NCI-H1092 (cell line): Measurements from ENCODE around the gene PLCD1.
"Not testable (repeated sequence)": the region's sequence is repeated elsewhere in the genome, so short reads cannot be mapped to it uniquely, and the experiment has no call there.

Experiments used
- DNase-seq: peaks from one replicate; lab custom pipeline; 2025; lab: John Stamatoyannopoulos, UW

The PLCD1 gene

DNA sequence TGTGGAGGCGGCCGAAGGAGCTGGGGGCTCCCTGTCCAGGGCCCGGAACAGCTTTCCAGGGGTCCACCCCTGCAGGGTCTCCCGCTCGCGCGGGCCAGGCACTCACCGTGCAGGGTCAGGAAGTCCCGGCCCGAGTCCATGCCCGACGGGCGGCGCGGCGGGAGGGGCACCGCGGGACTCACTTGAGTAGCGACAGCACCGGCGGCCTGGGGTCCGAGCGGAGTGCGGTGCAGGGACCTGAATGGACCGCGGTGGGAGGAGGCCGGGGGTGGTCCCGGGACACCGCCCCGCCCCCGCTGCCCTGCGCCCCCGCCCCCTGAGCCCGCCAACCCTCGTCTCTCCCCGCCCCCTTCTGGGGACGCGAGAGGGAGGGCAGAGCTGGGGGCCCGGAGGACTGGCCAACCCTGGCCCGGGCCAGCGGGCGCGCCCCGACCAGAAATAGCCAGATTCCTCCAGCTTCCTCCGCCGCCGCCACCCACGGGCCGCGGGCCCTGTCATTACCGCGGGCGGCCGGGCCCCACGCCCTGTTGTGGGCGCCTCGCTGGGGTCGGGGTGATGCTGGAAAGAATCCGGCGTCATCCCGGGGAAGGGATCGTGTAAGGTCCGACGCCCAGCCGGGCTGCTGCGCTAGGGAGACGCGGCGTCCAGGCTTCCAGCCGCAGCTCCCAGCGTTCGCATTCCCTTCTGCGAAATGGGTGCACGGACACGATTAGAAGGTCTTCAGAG lies at the start of gene PLCD1:
PLCD1 (minus strand) TSS at position 243 of the 726 bp plus-strand sequence; CDS start at position 140, 103 bp downstream.
- no peak for DNase-seq

DNA sequence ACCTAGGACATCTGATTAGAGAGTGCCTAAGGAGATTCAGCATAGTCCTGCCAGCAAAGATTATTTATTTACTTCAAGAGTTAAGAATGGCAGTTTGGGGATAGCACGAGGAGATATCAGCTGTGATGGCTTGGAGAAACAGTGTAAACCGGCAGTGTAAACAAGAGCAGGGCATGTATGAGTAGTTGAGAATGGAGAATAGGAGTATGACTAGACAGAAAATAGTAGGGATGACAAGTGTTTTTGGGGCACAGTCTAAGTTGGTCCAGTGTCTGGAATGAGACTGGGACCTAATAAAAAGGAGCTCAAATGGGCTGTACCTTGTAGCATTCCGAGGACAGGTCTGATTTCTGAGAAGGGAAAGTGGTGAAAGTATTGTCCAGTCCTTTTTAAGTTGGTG lies 47.6 kb upstream of the PLCD1 start:
- not testable (repeated sequence) for DNase-seq

DNA sequence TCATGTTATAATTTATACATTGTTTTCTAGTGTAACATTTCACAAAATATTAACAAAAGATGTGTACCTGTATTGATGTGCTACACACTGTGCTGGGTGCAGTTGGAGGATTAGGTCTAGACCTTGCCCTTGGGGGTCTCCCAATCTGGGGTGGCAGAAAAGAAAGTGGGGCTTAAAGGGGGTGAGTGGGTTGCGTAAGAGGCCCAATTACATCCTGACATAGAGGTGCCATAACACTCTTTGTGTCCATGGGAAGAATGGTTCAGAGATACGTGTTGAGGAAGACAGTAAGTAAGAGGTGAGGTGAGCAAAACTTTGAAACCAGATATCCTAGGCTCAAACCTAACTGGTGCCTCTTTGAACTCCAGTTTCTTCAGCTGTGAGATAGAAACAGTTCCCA lies 40.6 kb upstream of the PLCD1 start:
- no peak for DNase-seq

DNA sequence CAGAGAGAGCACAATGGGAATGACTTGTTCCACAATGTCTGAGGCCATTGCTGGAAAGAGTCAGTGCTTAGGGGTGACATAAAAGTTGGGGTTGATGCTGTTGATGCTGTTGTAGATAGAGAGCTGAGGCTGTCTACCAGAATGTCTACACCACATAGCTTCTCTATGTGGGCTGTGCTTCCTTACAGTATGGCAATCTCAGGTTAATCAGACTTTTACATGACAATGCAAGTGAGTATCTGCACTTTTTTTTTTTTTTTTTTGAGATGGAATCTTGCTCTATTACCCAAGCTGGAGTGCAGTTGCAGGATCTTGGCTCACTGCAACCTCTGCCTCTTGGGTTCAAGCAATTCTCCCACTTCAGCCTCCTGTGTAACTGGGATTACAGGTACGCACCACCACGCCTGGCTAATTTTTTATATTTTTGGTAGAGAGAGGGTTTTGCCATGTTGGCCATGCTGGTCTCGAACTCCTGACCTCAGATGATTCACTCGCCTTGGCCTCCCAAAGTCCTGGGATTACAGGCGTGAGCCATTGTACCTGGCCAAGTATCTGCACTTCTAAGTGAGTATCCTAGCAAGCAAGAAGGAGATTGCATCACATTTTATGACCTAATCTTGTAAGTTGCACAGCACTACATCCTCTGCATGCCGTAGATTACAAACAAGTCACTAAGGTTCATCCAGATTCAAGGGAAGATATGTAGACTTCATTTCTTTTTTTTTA lies 38.2 kb upstream of the PLCD1 start:
- no peak for DNase-seq

DNA sequence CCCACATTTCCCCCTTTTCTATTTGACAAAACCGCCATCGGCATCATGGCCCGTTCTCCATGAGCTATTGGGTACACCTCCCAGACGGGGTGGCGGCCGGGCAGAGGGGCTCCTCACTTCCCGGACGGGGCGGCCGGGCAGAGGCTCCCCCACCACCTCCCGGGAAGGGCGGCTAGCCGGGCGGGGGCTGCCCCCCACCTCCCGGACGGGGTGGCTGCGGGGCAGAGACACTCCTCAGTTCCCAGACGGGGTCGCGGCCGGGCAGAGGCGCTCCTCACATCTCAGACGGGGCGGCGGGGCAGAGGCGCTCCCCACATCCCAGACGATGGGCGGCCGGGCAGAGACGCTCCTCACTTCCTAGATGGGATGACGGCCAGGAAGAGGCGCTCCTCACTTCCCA lies 35.0 kb upstream of the PLCD1 start:
- DNase-seq = not testable (repeated sequence)

DNA sequence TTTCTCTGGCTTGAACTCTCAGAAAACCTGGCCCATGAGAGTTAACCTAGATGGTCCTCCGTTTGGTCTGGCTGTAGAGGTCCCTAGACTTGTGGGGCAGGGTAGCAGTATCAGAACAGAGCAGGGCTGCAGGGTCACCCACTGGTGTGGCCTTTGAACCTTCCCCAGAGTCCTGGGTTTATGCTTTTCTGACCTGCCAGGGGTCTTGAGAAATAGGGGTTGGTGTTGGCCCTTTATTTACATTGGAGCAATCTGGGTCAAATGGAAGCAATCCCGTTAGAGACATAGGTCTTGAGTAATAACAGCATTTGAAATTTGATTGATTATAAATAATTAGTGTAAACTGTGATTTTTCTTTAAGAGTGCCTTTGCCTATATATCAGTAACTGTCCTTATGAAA lies 33.4 kb upstream of the PLCD1 start:
- no peak for DNase-seq

DNA sequence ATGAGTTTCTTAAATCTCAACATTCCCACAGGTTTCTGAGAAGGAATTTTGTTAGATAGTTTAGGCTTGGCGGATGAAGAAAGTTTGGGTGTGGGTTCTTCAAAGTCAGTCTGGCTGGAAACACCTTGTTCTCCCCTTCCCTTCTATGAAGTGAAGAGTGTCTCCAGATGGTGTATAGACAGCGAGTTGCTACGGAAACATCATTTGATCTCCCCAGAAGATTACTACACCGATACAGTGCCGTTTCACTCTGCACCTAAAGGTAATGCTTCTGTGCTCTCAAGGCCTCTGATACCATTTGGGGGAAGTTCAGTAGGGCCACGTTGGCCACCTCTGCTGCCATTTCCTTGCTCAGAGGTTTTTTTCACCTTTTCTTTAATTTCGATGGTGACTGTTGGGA lies 30.1 kb upstream of the PLCD1 start:
- no peak for DNase-seq

DNA sequence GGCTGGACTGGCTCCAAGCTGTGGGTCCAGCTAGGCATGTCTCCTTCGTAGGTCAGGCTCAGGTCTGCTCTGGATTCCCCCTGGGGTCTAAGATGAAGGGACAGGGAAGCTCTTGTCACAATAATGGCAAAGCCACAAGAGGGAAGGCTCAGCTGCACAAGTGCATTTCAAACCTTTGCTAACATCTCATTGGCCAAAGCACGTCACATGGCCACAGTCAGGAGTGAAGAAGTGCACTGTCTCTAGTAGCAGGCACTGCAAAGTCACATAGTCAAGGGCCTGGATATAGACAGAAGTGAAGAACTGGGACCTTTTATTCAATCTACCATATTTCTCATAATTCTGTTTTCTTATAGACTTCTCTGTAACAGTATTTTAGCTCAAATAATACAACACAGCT lies 29.7 kb upstream of the PLCD1 start:
- DNase-seq = no peak

DNA sequence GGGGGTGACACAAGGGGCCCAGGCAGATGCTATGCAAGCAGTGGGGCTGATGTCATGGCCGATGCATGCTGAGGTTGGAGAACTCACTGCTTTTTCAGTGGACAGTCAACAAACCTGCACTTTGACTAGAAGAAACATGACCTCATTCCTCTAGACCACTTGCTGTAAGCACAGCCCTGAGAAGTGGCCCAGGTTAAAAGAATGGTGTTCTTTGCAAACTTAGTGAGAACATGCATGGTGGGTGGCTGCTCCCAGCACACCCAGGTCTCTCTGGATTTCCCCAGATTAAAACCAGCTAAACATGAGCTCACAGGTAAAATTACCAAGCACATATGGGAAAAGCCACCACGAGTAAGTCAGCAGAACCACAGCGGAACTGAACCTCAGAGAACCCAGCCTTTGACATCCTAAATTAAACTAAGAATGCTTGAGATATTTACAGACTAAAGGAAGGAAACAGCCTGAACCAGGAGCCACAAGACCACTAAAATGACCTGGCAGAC lies 25.1 kb upstream of the PLCD1 start:
- no peak for DNase-seq

DNA sequence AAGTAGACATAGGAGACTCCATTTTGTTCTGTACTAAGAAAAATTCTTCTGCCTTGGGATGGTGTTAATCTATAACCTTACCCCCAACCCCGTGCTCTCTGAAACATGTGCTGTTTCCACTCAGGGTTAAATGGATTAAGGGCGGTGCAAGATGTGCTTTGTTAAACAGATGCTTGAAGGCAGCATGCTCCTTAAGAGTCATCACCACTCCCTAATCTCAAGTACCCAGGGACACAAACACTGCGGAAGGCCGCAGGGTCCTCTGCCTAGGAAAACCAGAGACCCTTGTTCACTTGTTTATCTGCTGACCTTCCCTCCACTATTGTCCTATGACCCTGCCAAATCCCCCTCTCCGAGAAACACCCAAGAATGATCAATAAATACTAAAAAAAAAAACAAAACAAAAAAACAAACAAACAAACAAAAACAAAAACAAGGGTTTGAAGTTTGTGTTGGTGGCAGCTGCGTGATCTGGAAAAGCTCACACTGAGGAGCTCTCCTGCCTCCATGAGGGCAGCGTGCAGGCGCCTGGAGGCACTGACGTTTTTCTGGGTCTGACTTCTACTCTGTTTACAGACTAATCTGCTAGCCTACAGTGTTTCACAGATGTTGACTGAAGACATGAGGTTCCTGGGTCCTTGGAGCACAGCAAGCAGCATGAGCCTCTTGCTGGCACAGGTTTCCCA lies 24.5 kb upstream of the PLCD1 start:
- not testable (repeated sequence) for DNase-seq

DNA sequence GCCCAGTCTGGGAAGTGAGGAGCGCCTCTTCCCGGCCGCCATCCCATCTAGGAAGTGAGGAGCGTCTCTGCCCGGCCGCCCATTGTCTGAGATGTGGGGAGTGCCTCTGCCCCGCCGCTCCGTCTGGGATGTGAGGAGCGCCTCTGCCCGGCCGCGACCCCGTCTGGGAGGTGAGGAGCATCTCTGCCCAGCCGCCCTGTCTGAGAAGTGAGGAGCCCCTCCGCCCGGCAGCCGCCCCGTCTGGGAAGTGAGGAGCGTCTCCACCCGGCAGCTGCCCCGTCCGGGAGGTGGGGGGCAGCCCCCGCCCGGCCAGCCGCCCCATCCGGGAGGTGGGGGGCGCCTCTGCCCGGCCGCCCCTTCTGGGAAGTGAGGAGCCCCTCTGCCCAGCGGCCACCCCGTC lies 23.8 kb upstream of the PLCD1 start:
- not testable (repeated sequence) for DNase-seq

DNA sequence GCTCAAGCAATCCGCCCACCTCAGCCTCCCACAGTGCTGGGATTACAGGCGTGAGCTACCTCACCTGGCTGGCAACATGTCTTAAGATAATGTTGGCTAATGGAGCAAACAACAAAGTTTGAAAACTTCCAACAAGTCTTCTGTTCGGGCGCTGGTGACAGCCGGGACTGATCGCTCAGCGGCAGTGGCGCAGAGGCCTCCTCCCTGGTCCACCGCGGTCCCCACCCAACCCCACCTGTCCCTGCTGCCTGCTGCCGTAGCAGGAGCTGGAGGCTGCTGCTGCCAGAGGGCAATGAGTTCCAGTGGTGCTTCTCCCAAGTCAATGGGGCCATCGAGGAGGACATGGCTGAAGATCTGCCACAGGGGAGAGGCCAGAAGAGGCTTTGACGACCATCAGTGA lies 21.7 kb upstream of the PLCD1 start:
- no peak for DNase-seq

DNA sequence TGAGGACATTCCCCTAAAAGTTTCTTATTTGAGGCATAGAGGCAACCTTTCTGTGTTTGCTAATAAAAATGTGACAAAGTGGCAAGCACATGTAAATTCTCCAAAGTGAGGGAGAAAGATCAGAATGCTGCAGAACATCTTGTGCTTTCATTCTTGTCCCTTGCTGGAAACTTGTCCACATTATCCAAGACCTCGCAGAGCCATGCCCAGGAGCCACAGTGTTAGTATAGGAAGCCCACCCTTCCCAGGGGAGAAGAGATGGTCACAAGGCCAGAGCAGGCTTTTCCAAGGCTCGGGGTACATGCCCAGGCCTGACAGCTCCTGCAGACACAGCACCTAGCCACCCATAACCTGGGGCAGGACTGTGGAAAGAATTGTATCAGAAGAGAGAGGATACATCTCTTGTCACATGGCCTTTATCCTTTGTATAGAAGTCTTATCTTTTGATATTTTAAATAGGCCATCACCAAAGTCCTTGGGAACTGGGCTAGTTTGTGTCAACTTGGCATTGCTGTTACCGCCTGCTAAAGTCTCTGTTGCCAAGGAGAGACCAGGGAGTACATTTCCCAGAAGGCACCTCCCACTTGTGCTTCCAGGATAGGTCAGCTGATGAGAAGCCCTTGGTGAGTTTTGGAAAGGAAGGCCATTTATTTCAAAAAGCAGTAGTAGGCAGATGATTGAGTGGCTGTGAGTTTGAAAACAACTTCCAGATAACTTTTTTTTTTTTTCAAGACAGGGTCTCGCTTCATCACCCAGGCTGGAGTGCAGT lies 20.1 kb upstream of the PLCD1 start:
- DNase-seq = no peak

DNA sequence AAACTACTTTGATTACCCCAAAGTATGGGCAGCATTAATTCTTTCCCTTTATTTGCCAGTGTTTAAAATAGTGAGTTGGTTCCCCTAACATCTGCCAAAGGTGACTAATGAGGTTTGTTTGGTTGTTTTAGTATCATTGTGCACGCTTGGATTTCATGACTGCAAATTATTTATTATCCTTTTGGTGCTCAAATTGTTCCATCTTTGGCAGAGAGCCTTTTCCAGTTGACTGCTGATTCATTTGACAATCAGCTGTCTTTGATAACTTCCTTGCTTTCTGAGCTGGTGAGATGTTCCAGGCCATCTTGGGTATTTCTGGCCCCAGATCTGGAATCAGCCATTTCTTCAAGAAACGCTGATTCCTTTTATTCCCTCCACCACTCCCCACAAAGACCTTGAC lies 18.5 kb upstream of the PLCD1 start:
- no peak for DNase-seq

DNA sequence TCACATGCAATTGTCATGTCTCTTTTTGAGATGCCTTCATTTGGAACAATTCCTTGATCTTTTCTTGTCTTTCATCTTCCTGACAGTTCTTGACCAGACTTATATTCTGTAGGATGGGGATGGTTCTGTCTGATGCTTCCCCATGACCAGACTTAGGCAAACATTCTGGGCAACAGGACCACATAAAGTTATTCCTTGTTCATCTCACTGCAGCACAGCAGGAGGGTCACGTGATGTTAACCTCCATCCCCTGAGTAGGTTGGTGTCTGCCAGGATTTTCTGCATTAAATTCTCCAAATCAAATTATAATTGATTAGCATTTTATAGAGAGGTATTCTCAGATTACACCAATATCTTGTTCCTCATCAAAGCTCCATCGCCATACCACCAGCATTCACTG lies 17.4 kb upstream of the PLCD1 start:
- no peak for DNase-seq

DNA sequence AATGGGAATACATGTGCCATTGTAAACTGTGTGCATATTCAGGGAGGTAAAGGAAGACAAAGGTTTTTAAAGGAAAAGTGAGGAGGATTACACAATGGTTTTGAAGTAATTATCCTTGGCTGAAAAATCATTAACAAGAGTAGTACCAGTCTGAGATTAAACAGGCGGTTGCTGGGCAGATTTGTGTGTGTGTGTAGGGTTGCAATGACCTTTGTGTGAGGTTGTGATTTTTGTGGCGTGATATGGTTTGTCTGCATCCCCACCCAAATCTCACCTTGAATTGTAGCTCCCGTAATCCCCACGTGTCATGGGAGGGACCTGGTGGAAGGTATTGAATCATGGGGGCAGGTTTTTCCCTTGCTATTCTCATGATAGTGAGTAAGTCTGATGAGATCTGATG lies 16.6 kb upstream of the PLCD1 start:
- DNase-seq = no peak

DNA sequence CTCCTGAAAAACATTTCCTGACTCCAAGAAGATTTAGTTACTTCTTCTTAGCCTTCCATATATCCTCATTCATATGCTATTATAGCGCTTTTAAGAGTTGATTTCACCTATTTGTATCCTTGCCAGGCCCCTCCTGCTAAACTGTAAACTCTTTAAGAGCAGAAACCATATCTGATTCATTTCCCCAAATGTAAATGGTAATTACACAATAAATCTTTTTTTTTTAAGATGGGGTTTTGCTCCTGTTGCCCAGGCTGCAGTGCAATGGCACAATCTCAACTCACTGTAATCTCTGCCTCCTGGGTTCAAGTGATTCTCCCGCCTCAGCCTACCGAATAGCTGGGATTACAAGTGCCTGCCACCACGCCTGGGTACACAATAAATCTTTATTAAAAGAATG lies 14.0 kb upstream of the PLCD1 start:
- DNase-seq = no peak

DNA sequence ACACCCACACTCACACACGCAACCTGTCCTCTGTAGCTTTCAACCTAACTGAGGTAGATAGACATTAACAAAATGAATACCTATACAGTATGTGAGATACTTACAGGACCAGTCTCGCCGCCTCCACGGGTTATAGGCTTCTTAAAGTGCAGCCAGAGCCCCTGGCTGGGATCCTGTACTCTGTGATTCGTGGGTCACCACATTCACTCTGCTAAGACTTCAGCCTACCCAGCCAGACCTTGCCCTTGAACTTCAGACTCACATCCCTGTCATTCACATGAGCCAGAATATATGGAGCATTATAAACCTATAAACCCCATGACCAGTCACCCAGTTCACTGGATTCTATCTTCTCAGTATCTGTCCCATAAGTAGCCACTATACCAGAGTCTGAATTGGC lies 11.0 kb upstream of the PLCD1 start:
- no peak for DNase-seq

DNA sequence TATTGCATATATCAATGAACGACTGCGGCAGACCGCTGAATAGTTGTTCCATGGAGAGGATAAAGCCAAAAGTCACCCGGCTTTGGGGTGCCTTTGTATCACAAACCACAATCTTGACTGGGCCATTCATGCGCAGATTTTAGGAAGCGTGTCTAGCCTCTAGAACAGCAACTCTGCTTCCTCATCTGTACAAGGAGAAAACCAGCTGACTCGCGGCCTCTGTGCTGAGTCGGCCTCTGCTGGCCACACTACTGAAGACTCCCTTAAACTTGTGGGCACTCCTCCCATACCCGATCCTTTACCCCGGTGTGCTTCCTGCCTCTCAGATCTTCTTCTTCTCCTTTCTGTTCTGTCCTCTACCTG lies 10.4 kb upstream of the PLCD1 start:
- DNase-seq = no peak

DNA sequence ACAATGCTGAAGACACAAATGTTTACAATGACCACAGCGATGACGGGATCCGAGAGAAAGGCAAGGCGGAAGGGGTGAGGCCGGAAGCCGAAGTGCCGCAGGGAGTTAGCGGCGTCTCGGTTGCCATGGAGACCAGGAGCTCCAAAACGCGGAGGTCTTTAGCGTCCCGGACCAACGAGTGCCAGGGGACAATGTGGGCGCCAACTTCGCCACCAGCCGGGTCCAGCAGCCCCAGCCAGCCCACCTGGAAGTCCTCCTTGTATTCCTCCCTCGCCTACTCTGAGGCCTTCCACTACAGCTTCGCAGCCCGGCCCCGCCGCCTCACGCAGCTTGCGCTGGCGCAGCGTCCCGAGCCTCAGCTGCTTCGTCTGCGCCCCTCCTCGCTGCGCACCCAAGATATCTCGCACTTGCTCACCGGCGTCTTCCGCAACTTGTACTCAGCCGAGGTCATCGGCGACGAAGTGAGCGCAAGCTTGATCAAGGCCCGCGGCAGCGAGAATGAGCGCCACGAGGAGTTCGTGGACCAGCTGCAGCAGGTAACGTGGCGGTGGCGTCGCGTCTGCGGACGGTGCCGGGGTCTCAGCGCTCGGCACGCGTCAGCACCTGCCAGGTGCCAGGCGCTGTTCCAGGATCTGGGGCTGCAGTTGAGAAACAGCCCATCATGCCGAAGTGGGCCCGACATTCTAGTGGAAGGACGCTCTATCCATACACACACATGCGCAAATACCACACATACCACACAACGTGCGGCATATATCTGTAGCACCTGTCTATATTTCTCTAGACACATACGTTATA lies 9.9 kb upstream of the PLCD1 start, which contains the start of gene DLEC1:
DLEC1 (plus strand) TSS at position 108 of the 798 bp plus-strand sequence; CDS start at position 126, 18 bp downstream.
- no peak for DNase-seq

DNA sequence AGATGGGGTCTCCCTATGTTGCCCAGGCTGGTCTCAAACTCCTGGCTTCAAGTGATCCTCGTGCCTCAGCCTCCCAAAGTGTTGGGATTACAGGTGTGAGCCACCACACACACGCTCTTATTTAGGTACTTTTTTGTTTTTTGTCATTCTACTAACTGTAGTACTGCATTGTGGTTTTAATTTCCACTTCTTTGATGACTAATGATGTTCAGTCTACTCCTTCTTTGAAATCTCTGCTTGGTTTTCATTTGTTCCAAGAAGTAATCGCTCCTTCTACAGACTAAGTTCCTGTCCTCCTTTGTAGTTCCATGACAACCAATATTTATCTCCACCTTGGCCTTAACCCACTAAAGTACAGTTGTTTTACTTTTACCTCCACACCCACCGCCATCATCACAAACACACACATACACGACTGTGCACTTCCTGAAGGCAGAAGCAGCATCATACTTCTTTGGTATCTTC lies 9.0 kb upstream of the PLCD1 start:
- DNase-seq = no peak
